ENCODE results near the gene MAPKAPK5.
"Not testable (repeated sequence)": the region's sequence is repeated elsewhere in the genome, so short reads cannot be mapped to it uniquely, and the experiment has no call there.

The MAPKAPK5 gene

GRCh38 chr12:111841750-111842555 is at the start of gene MAPKAPK5:
Gene MAPKAPK5 (plus strand): TSS chr12:111842228. CDS start chr12:111842734, 506 bp downstream.
- peak; percentile 96 for DNase-seq (ENCODE audit: low read depth)

DNA sequence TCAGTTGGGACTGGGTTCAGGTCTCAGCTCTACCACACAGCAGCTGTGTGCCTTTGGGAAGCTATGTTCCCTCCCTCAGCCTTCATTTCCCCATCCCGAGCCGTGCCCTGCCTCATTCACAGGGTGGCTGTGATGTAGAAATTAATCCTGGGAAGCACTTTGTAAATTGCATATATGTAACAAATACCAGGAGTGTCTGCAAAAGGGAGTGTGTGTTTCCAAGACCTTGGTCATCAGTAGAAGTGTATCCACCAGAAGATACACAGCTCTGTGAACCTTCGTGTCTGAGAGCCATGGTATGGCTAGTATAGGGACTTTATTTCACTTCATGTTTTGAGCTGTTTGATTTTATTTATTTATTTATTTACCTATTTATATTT is 49.2 kb upstream of the MAPKAPK5 start:
- no peak for DNase-seq (ENCODE audit: low read depth)

- DNase-seq (ENCODE audit: low read depth): no peak
Measured at GRCh38 chr12:111798182-111798581, 43.8 kb upstream of the MAPKAPK5 start.

DNA sequence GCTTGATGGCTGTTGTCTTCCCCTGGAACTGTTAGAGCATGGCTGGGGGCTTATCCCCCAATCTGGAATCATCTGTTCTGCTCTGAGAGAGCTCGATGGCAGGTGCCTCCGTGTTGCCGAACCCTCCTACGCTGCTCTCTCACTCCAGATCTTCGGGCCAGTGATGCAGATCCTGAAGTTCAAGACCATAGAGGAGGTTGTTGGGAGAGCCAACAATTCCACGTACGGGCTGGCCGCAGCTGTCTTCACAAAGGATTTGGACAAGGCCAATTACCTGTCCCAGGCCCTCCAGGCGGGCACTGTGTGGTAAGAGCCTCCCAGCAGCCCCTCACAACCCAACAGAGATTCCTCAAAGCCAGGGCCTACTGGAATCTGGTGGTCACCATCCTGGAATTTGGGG is 42.3 kb upstream of the MAPKAPK5 start:
- no peak for DNase-seq (ENCODE audit: low read depth)

DNA sequence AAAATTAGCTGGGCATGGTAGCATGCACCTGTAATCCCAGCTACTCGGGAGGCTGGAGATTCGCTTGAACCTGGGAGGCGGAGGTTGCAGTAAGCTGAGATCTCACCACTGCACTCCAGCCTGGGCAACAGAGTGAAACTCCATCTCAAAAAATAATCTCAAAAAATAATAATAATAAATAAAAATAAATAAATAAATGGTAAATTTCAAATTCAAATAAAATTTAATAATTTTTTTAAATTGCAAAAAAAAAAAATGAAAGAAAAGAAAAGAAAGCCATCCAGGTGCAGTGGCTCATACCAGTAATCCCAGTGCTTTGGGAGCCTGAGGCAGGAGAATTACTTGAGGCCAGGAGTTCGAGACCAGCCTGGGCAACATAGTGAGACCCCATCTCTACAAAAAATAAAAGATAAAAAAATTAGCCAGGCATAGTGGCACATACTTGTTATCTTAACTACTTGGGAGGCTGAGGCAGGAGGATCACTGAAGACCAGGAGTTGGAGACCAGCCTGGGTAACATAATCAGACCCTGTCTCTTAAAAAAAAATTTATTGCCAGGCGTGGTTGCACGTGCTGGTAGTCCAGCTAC is 38.9 kb upstream of the MAPKAPK5 start:
- no peak for DNase-seq (ENCODE audit: low read depth)

- DNase-seq (ENCODE audit: low read depth): no peak
Measured at GRCh38 chr12:111803851-111804250, 38.2 kb upstream of the MAPKAPK5 start.

- no peak for DNase-seq (ENCODE audit: low read depth)
Measured at GRCh38 chr12:111806304-111806703, 35.7 kb upstream of the MAPKAPK5 start.

DNA sequence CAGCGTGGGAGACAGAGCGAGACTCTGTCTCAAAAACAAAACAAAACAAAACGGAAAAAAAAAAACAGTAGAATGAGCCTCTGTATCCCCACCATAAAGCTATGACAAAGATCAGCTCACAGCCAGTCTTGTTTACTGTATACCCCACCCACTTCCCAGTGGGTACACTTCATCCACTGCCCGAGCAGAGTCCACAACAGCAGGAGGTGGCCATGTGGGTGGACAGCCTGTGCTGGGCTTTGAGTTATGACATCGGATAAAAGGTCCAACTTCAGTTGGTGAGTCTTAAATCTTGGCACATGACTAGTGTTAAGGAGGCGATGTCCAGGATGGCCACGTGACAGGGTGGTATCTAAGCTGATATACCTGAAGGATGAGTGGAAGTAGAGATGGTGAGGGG is 34.8 kb upstream of the MAPKAPK5 start:
- no peak for DNase-seq (ENCODE audit: low read depth)

DNA sequence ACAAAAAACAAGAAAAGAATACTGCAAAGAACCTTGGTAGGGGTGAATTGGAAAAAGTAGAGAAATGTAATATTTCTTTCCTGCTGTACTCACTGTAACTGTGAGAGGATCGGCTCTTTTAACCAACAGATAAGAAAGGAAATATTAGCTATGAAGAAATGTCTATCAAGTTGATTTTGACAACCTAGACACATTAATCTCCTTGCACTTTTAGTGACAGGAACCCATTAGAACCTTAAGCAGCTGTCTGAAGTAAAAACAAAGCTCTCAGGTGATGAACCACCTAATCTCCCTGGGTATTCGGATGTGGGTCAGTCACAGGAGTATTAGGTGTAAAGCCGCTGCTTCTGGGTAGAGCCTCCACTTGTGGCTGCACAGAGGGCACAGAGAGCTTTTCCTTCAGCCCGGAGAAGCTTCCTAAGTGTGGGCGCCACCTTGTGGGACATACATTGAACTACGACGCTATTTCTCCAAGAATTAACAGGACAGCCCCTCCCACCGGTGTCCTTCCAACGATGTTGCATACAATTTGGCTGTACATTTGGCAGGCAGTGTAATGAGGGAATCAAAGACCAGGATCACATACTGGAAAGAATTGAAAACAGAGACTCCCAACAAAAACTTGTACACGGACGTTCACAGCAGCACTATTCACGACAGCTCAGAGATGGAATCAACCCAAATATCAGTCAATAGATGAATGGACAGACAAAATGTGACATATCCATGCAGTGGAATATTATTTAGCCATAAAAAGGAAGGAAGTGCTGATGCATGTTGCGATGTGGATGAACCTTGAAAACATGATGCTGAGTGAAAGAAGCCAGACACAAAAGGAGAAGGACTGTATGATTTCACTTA is 28.9 kb upstream of the MAPKAPK5 start:
- peak; percentile 21 for DNase-seq (ENCODE audit: low read depth)

DNA sequence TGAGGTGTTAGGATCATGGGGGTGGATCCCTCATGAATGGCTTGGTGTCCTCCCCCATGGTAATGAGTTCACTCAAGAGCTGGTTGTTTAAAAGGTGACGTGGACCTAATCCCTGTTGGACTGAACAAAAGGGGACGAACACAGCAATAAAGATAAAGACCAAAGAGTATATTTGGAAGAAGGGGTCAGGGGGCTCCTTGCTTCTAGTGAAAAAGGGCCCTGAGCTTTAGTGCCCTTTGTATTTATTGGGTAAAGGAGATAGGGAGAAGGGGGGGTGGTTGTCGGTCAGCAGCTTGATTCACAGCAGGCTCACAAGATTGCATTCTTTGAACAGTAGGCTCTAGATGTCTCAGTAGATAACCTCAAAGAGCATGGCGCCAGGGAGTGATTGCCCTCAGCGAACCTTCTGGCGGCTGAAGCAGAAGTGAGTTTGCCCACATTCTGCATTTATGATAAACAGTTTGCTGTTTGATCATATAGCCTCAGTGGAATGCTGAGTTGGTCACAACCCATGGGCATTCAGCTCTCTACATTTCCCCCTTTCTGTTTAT is 25.9 kb upstream of the MAPKAPK5 start:
- no peak for DNase-seq (ENCODE audit: low read depth)

- DNase-seq (ENCODE audit: low read depth): not testable (repeated sequence)
Measured at GRCh38 chr12:111816898-111817297, 25.1 kb upstream of the MAPKAPK5 start.

DNA sequence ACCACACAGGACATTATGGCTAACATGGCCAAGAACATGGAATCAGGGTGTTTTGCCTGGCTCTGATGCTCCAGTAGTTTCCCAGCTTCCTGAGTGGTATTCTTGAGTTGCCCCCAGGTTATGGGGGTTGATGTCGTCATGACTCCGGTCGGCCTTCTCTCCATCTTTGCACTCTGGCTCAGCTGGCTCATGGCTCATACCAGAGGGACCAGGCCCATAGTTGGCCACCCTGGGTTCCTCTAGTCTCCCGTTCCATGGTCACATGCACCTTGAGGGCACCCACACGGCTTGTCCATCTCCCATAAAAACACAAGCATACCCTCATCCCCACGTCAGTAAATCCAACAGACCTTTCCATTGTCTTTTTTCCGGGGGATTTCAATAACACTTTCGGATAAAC is 23.7 kb upstream of the MAPKAPK5 start:
- DNase-seq (ENCODE audit: low read depth): no peak

- no peak for DNase-seq (ENCODE audit: low read depth)
Measured at GRCh38 chr12:111819191-111820158, 22.6 kb upstream of the MAPKAPK5 start.

DNA sequence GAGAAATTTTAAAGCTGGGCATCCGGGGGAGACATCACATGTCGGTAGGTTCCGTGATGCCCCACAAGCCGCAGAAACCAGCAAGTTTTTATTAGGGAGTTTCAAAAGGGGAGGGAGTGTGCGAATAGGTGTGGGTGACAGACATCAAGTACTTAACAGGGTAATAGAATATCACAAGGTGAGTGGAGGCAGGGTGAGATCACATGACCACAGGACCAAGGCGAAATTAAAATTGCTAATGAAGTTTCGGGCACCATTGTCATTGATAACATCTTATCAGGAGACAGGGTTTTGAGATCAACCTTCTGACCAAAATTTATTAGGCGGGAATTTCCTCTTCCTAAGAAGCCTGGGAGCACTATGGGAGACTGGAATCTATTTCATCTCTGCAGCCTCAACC is 21.2 kb upstream of the MAPKAPK5 start:
- not testable (repeated sequence) for DNase-seq (ENCODE audit: low read depth)

DNA sequence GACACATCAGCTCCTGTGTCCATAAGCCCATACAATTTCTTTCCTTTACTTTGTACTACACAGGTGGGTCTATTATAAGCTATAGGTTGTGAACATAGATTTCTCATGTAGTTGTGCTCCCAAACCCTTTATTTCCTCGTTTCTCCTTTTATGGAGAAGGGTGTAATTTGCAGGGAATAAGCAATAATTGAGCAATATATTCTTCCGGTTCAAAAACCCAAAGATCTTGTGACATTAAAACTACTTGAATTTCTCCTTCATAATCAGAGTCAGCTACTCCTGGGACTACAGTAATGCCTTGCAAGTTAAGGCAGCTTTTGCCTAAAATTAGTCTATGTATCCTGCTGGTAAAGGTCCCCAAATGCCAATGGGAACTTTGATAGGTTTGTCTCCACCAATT is 19.1 kb upstream of the MAPKAPK5 start:
- DNase-seq (ENCODE audit: low read depth): no peak

DNA sequence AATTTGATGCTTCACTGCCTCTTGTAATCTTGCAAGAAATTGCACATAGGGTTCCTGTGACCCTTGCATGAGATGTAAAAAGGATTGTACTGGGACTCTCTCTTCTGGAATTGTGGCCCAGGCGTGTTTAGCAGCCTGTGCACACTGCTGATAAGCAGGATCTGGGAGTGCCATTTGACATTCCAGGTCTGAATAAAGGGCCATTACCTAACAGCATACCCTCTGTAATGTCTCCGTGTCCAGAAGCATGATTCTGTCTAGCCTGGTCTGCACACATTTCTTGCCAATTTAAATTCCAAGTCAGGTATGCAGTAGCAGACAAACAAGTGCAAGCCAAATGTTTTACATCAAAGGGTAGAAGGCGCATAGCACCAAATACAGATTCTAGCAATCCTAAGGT is 18.1 kb upstream of the MAPKAPK5 start:
- no peak for DNase-seq (ENCODE audit: low read depth)

DNA sequence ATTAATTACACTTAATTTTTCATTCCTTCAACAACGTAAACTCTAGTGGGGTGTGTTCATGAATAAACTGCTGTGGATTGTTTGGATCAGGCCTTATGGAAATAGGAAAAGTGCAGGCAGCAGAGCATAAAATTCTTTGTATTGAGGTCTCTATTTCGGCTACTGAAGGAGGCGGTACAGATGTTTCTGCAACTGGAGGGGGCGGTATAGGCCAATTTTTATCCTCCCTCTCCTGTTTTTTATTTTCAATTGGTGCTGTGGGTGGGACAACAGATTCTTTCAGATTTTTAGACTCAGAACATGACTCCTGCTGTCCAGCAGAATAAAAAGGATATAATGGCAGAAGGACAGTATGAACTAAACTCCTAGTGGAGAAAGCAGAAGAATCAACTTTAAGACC is 17.7 kb upstream of the MAPKAPK5 start:
- DNase-seq (ENCODE audit: low read depth): not testable (repeated sequence)

GRCh38 chr12:111825509-111825908 is 16.5 kb upstream of the MAPKAPK5 start:
- DNase-seq (ENCODE audit: low read depth): no peak

GRCh38 chr12:111826316-111826715 is 15.7 kb upstream of the MAPKAPK5 start:
- DNase-seq (ENCODE audit: low read depth): no peak

- DNase-seq (ENCODE audit: low read depth): no peak
Measured at GRCh38 chr12:111826992-111827391, 15.0 kb upstream of the MAPKAPK5 start.

GRCh38 chr12:111827907-111828306 is 14.1 kb upstream of the MAPKAPK5 start:
- no peak for DNase-seq (ENCODE audit: low read depth)

All from activated T-helper 1 cell treated with Interleukin-2 at 50 U/mL for 16 hours (primary cell).